Measurements from ENCODE around the gene SPTBN2. TPM values are rescaled to one million over a fixed set of nuclear protein-coding genes. Genes with fewer than 3 reads are reported as not detected.
A peak's percentile ranks its signal among the peaks of the same experiment; 100 is the strongest.

Gene SPTBN2
- total RNA-seq, 1 donor from 2014 or later: 62.4 TPM

DNA sequence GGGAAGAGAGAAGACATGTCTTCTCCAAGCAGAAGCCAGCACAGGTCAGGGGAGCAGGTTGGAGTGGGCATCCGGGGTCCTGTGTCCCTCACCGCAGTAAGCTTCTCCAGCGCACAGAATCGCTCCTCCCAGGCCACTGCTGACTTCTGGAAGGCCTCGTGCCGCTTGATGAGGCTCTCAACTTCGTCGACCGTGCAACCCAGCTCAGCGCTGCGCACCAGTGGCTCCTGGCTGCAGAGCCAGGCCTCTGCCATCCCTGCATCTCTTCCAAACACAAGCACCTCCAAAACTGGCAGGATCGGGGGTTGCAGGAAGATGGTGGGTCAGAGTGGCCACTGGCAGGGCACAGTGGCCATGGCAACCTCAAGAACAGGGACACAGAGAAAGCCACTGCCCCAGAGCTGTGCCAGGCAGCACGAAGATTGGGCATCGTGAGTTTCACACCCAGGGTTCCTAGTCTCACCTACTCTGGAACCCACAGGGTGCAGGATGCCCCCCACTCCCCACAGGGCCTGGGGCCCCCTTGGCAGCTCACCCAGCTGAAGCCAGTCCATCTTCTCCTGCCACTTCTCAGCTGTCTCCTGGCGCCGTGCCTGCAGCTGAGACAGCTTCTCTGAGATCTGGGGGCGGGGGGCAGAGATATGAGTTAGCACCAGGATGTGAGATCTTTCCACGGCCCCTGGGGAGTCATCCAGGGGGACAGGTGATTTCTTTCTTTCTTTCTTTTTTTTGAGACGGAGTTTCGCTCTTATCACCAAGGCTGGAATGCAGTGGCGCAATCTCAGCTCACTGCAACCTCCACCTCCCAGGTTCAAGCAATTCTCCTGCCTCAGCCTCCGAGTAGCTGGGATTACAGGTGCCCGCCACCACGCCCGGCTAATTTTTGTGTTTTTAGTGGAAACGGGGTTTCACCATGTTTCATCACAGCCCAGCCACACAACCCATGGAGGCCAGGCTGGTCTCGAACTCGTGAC is 40.2 kb downstream of the SPTBN2 start:
- H3K36me3 Mint-ChIP-seq: peaks cover 19% of the 10 kb centered on the region
- H3K27ac Mint-ChIP-seq: no peak overlapping the region
- H3K4me1 Mint-ChIP-seq: peaks cover 10% of the 10 kb centered on the region
- no peak for DNase-seq (ENCODE audit: low spot score in 2 of 2, unreplicated experiment in 2 of 2)
- no peaks in the 10 kb centered on the region for H3K9me3 Mint-ChIP-seq
- no peak for TF ChIP-seq CTCF (IDR thresholded peaks at IDR 0.05; ENCODE audit: unreplicated experiment)
- no peak overlapping the region for H3K4me3 Mint-ChIP-seq
- no peaks in the 10 kb centered on the region for H3K27me3 Mint-ChIP-seq (ENCODE audit: low read depth)

GRCh38 chr11:66687831-66688281 is 41.2 kb downstream of the SPTBN2 start:
- no peak for TF ChIP-seq CTCF (IDR thresholded peaks at IDR 0.05; ENCODE audit: unreplicated experiment)
- Mint-ChIP-seq H3K4me1 (peaks cover 10% of the 10 kb centered on the region), H3K27ac (no peak overlapping the region), H3K9me3 (no peaks in the 10 kb centered on the region), H3K36me3 (peaks cover 24% of the 10 kb centered on the region), H3K27me3 (ENCODE audit: low read depth) (no peaks in the 10 kb centered on the region), H3K4me3 (no peak overlapping the region)
- no peak for DNase-seq (ENCODE audit: low spot score in 2 of 2, unreplicated experiment in 2 of 2)

- peaks cover 10% of the 10 kb centered on the region for H3K4me1 Mint-ChIP-seq
- H3K27ac Mint-ChIP-seq: peak overlapping the region; percentile 51
- no peak overlapping the region for H3K4me3 Mint-ChIP-seq
- peaks cover 24% of the 10 kb centered on the region for H3K36me3 Mint-ChIP-seq
- no peaks in the 10 kb centered on the region for H3K27me3 Mint-ChIP-seq (ENCODE audit: low read depth)
- H3K9me3 Mint-ChIP-seq: no peaks in the 10 kb centered on the region
- no peak for TF ChIP-seq CTCF (IDR thresholded peaks at IDR 0.05; ENCODE audit: unreplicated experiment)
- DNase-seq (ENCODE audit: low spot score in 2 of 2, unreplicated experiment in 2 of 2): no peak
Measured at GRCh38 chr11:66686801-66687750, 41.9 kb downstream of the SPTBN2 start.

DNA sequence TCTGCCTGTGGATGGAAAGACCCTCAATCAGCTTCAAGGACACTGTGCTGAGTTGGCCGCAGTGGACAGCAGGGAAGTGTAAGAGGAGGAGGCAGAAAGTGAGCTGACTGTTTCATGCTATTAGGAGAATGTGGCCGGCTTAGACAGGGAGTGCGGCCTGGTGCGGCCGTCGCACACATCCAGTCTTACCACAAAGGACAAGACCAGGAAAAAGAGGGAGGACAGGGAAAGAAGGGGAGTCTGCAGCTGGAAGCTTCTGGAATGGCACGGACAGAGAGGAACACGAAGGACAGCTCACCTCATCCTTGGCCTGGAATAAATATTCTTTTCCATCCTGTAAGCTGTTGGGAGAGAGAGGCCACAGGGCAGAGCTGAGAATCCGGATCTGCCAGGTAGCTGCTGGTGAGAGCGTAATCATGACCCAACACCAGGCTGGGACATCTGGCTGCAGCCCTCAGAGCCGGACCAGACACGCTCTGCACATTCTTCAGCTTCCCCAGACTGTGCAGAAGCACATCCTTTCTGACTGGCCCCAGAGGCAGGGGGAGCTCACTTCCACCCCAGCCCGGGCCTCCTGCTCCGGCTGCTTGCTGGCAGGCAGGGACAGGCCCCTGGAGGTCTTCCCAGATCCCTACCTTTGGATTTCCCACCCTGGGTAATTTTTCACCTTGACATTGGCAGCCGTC is 42.8 kb downstream of the SPTBN2 start:
- Mint-ChIP-seq H3K9me3 (no peaks in the 10 kb centered on the region), H3K4me1 (peaks cover 10% of the 10 kb centered on the region), H3K27me3 (ENCODE audit: low read depth) (no peaks in the 10 kb centered on the region), H3K4me3 (no peak overlapping the region), H3K36me3 (peaks cover 23% of the 10 kb centered on the region), H3K27ac (peak overlapping the region; percentile 70)
- DNase-seq (ENCODE audit: low spot score in 2 of 2, unreplicated experiment in 2 of 2): no peak
- TF ChIP-seq CTCF (IDR thresholded peaks at IDR 0.05; ENCODE audit: unreplicated experiment): no peak
